Measurements from ENCODE around the gene DCTN4.
"Not testable (repeated sequence)": the region's sequence is repeated elsewhere in the genome, so short reads cannot be mapped to it uniquely, and the experiment has no call there.

Gene DCTN4

DNA sequence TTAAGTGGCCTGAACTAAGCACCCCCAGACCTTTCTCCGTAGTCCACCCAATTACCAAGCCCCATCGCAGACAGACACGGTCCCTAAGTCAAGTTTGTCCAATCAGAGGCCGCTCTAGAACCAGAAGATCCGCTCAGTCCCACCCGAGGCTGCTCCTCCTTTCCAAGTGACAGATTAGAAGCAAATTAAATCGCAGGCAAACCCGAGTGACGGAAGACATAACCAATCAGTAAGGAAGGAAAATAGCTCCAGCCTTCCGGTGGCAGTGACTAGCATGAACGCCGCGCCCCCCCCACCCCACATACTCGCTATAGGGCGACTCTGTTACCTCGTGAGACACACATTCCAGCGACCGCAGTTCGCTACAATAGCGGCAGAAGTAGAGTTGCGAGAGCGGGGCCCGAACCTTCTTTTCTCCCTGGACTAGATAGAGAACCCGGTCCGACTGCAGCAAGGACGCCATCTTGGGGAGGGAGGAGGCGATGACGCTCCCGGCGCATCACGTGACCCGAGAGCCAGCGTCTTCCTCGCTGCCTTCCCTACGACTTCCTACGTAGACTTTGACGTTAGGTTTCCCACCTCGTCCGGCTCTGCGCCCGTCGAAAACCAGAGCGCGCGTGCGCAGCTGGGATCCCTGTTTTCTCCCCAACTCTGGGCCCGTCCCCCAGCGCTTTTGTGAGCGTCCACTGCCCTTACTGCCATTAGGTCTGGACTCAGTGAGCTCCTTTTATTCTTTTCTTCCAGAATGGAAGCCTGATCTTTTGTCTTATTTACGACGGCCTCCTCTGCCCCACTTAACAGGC lies at the start of gene DCTN4:
TSS of gene DCTN4 (minus strand) at position 487 of the 803 bp plus-strand sequence. CDS start at position 463, 24 bp downstream.
- DNase-seq, result peak; percentile 99

DNA sequence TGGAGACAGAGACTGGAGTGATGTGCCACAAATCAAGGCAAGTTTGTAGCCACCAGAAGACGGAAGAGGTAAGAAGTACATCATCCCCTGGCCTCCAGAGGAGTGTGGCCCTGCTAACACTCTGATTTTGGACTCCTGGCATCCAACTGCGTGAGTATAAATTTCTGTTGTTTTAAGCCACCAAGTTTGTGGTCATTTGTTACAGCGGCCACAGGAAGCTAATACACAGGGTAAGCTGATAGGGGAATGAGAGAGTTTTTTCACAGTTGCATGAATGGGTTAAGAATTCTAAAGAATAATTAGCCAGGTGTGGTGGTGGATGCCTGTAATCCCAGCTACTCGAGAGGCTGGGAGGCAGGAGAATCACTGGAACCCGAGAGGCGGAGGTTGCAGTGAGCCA lies 45.6 kb upstream of the DCTN4 start:
- no peak for DNase-seq

DNA sequence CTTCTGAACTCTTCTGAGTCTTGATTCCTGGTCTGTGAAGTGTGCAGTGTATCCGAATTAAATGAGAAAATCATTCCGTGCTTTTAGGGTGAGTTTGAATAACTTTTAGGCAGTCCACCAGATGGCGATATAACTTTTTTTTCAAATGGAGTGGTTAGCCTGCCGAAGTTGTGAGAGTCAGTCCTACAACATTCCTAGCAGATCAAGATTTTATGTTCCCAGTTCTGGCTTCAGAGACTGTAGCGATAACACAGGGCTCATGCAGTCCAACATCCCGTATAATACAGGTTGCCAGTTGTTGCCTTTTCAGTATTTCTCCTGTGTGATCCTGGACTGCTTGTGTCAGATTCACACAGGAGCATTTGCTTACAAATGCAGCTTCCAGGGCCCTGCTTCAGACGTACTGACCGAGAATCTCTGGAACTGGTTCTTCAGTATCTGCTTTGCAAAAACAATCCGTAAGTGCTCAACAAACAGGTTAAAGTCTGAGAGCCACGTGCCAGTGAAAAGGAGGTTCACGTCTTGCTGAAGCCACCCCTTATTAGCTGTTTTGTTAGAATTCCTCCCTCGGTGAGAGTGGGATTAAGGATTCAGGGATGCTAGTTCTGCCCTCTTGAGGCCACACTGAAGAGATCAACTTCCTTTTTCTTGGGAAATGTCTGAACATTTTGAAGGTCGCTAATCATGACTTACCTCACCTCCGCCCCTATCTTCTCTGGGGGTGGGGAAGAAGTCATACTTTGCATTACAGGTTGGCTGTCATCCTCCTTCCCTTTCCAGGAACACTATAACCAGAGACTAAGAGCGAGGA lies 42.5 kb upstream of the DCTN4 start:
- no peak for DNase-seq

DNA sequence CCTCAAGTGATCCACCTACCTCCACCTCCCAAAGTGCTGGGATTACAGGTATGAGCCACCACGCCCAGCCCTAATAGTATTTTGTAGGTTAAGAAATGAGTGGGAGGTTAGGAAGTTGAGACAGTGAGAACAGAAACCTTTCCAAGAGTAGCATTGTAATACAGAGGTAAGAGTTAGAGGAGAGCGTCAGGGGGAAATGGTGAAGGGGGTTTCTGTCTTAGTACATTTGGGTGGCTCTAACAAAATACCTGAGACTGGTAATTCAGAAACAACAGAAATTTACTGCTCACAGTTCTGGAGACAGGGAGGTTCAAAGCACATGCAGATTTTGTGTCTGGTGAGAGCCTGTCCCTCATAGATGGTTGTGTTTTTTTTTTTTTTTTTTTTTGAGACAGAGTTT lies 38.6 kb upstream of the DCTN4 start:
- no peak for DNase-seq

DNA sequence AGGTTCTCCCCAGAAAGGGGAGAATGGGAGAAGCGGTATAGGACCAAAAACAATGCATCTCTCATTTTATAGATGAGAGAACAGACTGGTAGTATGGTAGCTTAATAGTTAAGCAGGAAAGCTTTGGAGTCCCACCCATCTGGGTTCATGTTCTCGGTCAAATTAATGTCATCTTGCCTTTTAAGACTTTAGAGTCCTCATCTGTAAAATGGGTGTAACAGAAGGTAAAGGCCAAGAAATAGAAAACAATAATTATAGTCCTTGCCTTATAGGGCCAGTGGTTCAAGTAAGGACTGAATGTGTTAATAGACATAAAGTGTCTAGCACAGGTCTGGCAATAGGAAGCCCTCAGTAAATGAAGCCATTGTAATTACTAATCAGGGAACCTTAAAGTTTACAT lies 36.1 kb upstream of the DCTN4 start:
- no peak for DNase-seq

DNA sequence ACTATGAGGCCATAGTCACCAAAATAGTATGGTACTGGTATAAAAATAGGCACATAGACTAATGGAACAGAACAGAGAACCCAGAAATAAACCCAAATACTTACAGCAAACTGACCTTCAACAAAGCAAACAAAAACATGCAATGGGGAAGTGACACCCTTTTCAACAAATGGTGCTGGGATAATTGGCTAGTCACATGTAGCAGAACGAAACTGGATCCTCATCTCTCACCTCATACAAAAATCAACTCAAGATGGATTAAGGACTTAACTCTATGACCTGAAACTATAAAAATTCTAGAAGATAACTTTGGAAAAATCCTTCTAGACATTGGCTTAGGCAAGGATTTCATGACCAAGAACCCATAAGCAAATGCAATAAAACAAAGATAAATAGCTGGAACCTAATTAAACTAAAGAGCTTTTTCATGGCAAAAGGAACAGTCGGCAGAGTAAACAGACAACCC lies 34.6 kb upstream of the DCTN4 start:
- DNase-seq, result not testable (repeated sequence)

DNA sequence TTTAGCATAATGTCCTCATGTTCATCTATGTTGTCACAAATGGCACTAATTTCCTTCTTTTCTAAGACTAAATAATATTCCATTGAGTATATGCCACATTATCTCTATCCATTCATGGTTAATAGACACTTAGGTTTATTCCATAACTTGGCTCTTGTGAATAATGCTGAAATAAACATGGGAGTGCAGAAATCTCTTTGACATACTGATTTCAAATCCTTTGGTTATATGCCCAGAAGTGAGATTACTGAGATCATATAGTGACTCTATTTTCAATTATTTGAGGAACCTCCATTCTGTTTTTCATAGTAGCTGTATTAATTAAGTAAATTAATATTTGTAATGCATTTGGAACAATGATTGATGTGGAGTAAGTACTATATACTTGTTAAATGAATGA lies 32.7 kb upstream of the DCTN4 start:
- DNase-seq, result no peak

DNA sequence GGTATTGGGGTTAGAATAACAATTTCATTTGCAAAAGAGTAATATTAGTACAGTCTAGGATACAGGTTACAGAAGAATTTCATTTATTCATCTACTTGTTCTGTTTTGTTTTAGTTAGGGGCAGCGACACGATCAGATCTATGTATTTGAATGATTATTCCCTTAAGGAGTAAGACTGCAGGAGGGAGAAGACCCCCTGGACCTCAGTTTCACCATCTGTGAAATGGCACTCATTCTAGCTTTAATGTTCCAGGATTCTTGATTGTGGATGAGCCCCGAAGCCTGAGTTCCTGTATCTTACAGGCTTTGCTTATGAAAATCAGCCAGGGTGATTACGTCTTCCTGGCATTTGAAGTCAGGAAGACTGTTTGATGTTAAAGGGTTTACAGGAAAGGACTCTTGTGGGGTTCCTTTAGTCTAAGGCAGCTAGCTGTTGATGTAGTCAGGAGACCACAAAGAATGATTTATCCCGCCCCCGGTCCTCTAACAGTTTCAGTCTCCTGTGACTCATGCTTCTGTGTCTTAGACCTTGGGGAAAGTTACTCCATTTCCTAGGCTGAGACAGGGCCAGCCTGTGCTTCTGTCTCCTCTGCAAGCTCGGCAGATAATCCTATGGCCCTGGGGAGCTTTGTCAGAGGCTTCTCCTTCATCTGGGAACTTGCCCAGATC lies 31.3 kb upstream of the DCTN4 start:
- DNase-seq, result no peak

DNA sequence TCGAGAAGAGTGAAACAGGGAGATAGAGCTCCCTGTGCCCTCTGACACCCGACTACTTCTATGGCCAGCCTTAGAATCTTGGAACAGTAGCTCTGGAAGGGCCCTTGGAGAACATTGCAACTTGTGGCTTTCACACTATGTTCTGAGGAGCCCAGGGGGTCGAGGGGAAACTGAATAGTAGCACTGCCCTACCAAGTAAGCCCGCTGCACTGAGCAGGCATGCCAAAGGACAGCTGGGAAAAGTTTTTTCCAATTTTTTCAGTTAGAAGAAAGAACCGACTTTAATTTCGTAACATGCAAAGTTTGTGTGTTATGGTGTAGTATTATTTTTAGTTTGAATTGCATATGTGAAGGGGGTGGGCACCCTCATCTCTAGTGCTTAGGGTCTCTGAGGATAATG lies 30.6 kb upstream of the DCTN4 start:
- DNase-seq, result no peak

DNA sequence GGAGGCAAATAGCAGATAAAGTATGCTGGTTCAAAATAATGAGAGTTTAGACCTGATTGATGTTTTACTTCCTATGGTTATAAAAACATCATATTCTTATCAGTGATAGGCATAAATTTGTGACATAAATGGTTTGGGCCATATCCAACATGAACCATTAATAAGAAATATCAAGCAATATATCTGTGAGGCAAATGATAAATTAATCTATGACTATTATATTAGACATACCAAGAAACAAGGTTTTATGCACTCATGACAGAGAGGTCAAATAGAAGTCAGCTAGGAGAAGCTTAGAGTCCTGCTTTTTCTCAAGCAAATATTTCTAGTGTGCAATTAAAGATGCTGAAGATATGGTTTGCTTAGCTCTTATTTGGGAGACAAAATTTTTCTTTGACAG lies 30.2 kb upstream of the DCTN4 start:
- no peak for DNase-seq

DNA sequence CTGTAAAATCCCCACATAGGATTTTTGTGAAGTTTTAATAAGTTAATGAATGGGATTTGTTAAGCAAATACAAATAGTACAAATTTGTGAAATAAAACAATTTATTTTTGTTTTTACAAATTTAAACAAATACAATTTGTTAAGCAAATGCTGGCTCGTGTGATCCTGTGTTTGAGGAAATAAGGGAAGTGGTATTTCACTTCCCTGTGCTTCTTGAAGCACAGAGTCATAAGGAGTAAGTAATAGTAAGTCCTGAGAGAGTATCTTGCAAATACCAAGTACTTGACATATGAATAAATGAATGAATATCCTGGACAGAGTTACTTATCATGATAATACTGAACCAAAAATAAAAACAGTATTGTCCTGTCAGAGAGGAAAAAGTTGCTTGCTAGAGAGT lies 28.8 kb upstream of the DCTN4 start:
- DNase-seq, result no peak

DNA sequence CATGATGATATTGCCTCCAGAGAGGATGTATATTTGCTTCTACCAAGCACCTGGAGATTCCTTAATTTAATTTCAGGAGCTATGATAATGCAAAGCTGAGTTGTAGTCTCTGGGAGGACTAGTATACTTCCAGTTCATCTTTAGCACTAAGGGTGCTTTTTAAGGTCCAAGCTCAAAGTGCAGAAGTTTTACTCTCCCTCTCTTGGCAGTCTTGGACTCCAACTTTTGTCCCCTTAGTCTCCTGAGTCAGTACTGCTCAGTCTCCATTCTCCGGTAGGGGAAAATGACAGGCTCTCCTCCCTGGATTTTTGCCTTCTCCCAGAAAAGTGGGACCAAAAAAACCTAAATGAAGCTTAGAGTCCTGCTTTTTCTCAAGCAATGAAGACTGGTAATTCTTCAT lies 28.1 kb upstream of the DCTN4 start:
- DNase-seq, result no peak

DNA sequence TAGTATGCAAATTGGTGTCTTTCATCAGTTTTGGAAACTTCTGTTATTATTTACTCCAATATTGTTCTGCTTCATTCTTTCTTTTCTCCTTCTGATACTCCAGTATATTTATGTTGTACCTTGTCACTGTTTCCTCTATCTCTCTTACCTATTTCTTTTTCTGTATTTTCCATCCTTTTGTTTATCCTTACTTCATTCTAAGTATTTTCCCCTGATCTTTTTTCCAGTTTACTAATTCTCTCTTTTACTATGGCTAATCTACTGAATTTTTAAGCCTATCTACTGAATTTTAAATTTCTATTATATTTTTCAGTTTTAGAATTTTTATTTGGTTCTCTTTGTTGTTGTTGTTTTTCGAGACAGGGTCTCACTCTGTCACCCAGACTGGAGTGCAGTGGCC lies 27.1 kb upstream of the DCTN4 start:
- DNase-seq, result no peak

DNA sequence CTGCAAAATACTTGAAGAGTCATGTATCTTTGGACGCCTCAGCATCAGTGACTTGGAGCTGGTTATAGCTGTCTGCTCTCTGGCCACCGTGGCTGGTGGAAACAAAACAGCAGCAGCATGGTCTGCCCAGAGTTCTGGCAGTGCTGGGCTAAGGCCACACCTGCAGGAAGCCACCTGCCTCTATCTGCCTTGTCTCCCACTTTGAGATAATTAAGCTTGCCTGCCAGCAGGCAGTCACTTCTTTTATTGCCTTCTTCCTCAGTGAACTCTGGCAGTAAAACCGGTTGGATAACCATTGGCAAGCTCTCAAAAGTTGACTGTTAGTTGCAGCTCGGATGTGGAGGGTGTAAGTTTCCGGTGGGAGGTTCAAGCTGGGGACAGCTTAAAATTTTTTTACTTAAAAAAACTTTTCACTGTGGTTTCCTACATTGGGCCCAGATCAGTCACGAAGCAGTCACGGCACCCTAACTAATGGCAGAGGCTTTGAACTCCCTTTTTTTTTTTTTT lies 24.7 kb upstream of the DCTN4 start:
- no peak for DNase-seq

DNA sequence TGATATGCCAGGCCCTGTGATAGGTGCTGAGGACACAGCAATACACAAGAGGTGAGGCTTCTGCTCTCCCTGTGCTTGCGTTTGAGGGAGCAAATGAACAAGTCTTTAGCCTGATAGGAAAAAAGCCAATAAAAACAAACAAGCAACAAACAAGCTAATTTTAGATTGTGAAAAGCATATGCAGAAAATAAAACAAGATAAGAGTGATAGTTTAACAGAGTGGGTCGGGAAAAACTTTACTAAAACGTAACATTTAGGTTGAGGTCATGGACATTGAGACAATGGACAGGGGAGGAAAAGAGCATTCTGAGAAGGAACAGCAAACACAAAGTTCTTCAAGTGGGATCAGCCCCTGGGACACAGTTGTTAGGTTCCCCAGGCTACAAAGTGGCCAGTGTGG lies 24.0 kb upstream of the DCTN4 start:
- DNase-seq, result no peak

DNA sequence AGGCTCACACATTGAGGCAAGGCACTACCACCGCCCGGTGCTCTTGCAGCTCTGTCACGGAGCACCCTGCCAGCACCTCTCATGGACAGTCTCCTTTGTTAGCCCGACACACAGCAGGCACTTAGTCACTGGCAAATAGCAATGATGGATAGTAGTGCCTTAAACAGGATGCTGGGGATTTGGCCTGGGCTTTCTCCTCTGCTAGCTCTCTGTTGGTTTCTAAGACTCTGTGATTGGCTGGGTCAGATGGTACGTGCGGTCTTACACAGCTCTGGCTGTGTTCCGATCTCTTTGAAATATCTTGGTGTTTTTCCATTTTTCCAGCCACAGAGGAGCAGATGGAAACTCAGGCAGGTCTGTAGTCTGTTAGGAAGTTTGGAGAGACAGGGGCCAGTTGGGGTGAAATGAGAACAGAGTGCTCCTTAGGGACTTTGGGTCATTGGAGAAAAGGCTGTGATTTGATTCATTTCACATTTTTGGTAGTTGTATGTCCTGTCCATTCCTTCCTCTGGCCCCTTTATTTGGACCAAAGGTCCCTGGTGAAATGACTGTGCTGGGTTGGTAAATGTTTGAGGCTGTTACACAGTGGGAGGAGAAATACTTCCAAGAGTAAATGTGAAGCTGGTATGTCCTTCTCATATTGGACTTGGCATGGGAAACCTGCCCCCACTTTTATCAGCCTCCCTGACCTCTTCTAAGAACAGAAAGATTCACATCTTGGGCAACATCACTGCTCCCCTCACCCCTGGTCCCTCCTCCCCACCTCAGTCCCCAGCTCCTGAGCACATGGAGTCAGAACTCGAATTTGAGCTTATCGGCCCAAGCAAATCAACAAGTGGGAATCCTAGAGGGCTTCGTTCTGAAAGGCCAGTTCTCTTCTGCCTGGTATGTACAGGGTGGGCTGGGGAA lies 23.1 kb upstream of the DCTN4 start:
- DNase-seq, result no peak

DNA sequence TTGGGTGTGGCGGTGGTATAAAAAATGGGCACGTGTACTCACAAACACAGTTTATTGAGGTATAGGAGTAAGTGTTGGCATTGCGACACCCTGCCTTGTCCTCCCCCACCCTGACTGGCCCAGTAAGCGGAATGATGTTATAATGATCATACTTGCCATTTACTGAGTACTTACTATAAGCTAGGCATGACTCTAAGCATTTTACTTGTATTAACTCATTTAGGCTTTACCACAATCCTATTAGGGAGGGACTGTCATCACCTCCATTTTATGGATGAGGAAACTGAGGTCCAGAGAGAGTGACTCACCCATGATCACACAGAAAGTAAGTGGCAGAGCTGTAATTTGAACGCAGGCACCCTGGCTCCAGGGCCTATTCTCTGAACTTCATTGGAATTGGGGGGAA lies 22.0 kb upstream of the DCTN4 start:
- DNase-seq, result no peak

DNA sequence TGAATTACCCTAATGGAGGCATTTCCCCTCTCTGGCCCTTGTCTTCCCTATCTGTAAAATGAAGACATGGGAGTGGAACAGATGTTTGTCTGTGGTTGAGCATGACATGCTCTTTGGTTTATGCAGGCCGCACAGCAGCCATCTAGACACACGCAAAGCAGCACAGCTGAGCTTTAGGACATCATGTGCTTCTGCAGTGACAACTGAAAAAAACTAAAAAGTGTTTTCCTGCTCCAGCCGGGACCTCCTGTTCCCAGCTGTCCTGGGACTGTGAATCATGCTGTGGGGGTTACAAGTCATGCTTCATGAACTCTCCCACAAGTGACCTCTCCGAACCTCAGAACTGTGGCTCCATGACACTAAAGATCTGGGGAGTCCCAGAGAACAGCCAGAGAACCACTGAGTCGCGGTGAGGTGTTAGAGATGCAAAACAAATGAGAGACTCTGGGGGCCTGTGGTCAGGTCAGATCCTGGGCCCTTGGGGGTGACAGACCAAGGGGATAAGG lies 21.4 kb upstream of the DCTN4 start:
- no peak for DNase-seq

DNA sequence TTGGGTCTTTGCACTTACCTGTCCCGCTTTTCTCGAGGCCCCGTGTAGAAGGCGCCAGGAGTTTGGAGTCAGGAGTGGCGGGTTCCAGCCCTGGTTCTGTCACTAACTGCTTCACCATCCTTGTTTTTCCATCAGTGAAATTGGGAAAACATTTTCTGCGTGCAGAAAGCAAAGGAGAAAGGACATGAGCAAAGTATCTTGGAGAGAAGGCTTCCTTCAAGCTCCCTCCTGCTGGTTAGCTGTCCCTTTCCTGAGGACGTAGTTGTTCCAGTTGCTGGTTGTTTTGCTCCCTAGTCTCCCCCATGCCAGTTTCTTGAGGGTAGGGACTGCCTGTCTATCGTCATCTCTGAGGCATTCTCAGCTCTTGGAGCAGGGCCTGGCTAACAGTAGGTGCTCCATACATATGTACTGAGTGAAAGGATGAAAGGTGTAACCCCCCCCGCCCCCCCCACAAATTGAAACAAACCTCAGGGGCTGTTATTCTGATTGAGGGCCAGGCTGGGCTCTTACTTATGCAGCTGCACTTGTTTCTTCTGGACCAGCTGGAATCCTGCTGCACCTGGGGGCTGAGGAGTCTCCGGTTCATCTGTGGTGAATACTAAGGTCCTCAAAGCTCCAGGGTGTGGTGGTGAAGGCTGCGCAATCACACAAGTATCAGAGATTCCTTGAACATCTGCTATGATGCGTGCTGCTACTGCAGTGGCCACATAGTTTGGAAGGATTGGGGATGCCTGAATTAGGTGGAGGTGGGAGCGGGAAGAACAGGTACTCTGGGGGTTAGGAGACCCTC lies 20.8 kb upstream of the DCTN4 start:
- DNase-seq, result no peak

DNA sequence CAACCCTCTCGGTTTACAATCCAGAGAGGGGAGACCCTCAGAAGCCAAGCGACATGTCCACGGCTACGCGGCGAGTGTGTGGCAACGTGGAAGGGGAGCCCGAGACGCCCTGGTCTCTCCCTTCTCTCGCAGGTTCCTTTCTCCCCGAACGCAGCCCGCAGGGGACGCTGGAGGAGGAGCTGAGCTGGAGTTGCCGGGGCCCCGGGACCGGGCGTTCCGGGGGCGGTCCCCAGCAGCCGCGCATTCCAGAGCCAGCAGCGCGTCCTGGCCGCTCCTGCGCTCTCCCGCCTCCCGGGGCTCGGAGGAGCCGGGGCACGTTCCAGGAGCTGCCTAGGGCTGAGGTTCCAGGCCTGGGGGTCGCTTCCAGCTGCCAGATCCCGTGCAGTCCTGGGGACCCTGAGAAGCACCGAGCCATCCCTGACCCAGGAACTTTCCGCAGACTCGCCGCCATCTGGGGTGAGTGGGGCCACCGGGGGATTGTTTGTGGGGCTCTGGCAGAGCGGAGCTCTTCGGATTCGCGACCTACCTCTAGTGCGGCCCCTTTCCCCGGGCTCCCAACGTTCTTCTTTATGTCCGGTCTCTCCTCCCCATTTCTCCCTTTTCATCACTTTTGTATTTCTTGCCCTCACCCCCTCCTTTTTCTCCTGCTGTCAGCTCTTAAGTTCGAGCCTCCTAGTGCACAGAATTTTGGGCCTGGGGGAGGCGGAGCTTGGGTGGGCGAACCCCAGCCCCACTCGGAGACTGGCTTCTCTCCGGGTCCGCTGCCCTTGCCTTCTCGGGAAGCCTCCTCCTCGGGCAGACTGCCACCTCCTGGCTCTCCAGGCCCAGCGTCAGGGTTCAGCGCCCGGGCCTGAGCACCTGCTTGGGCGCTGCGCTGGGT lies 19.9 kb upstream of the DCTN4 start, which contains the start of gene SMIM3:
TSS of gene SMIM3 (plus strand) at position 241 of the 880 bp plus-strand sequence. CDS start 16,684 bp downstream, outside the sequence.
- no peak for DNase-seq
